ENCODE data around the gene KCTD4. TPM values are rescaled to one million over a fixed set of nuclear protein-coding genes. Genes with fewer than 3 reads are reported as not detected.

The KCTD4 gene
- total and polyA plus RNA-seq, 10 of the 15 experiments (the other 5 are each of a cell fraction or from before 2014, with no cell fraction given) = 0.09 TPM; not detected in 9

DNA sequence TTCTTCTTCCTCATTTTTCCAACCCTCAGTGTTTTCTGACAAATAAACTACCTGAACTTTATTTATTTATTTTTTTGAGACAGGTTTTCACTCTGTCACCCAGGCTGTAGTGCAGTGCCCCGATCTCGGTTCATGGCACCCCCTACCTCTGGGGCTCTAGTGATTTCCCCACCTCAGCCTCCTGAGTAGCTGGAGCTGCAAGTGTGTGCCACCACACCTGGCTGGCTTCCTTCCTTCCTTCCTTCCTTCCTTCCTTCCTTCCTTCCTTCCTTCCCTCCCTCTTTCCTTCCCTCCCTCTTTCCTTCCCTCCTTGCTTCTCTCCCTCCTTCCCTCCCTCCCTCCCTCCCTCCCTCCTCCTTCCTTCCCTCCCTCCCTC is 32.3 kb downstream of the KCTD4 start:
- Histone ChIP-seq H2AFZ (ENCODE audit: control insufficient read depth, low read depth, low read length) (no peak overlapping the region), H3K4me3 (no peak overlapping the region), H3K36me3 (ENCODE audit: control insufficient read depth in 2 of 2, insufficient read depth in 2 of 2, low read length in 1 of 2) (no peaks in the 10 kb centered on the region; a peak in 2 of 4 replicates), H4K20me1 (ENCODE audit: control insufficient read depth, insufficient read depth) (no peaks in the 10 kb centered on the region), H3K27ac (ENCODE audit: control insufficient read depth, insufficient read depth) (no peak overlapping the region), H3K4me1 (ENCODE audit: control insufficient read depth, insufficient read depth, low read length) (no peaks in the 10 kb centered on the region), H3K79me2 (ENCODE audit: control insufficient read depth, insufficient read depth, low read length) (no peaks in the 10 kb centered on the region; the same call in 1 of the 2 replicates), H3K27me3 (replicated peaks in 1 of 2; ENCODE audit: control insufficient read depth in 2 of 2, insufficient read depth in 2 of 2, low read length in 1 of 2) (no peaks in the 10 kb centered on the region), H3K4me2 (ENCODE audit: control insufficient read depth, insufficient read depth) (no peak overlapping the region), H3K9ac (ENCODE audit: control insufficient read depth, insufficient read depth, low read length) (no peak overlapping the region), H3K9me3 (replicated peaks; ENCODE audit: control insufficient read depth, insufficient read depth, low read length) (no peaks in the 10 kb centered on the region)
- ATAC-seq = no peak
- BruUV-seq (replicated peaks) = no TSS peak
- no peak for DNase-seq (ENCODE audit: low read depth, low spot score)
- RAD21 ChIA-PET (ENCODE audit: unreplicated experiment) = no interaction called here
- SMC1A ChIA-PET (ENCODE audit: uncharacterized antibody, unreplicated experiment) = interaction anchor here (1.6 kb wide), 1 partner anchor 36 kb away, joined by 3 read pairs; no protein-coding TSS in a partner anchor
- CTCF ChIA-PET = no interaction called here
- in situ Hi-C loops (cut with MboI) (no loop called here), intact Hi-C loops (cut with micrococcal nuclease; ENCODE audit: unreplicated experiment) (no loop called here)
- FAIRE-seq = no peak
- POLR2A ChIA-PET = no interaction called here
- TF ChIP-seq, protein P1, sequence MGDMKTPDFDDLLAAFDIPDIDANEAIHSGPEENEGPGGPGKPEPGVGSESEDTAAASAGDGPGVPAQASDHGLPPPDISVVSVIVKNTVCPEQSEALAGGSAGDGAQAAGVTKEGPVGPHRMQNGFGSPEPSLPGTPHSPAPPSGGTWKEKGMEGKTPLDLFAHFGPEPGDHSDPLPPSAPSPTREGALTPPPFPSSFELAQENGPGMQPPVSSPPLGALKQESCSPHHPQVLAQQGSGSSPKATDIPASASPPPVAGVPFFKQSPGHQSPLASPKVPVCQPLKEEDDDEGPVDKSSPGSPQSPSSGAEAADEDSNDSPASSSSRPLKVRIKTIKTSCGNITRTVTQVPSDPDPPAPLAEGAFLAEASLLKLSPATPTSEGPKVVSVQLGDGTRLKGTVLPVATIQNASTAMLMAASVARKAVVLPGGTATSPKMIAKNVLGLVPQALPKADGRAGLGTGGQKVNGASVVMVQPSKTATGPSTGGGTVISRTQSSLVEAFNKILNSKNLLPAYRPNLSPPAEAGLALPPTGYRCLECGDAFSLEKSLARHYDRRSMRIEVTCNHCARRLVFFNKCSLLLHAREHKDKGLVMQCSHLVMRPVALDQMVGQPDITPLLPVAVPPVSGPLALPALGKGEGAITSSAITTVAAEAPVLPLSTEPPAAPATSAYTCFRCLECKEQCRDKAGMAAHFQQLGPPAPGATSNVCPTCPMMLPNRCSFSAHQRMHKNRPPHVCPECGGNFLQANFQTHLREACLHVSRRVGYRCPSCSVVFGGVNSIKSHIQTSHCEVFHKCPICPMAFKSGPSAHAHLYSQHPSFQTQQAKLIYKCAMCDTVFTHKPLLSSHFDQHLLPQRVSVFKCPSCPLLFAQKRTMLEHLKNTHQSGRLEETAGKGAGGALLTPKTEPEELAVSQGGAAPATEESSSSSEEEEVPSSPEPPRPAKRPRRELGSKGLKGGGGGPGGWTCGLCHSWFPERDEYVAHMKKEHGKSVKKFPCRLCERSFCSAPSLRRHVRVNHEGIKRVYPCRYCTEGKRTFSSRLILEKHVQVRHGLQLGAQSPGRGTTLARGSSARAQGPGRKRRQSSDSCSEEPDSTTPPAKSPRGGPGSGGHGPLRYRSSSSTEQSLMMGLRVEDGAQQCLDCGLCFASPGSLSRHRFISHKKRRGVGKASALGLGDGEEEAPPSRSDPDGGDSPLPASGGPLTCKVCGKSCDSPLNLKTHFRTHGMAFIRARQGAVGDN (IDR thresholded peaks at IDR 0.05) = no peak
- no peak for TF ChIP-seq ZNF217 (IDR thresholded peaks at IDR 0.05)
- TF ChIP-seq RCOR1 (conservative IDR thresholded peaks at IDR 0.05; ENCODE audit: low read depth, low read length) = no peak
- TF ChIP-seq RUNX3 (IDR thresholded peaks at IDR 0.05; ENCODE audit: low read length) = no peak
- no peak for TF ChIP-seq EGR1 (IDR thresholded peaks at IDR 0.05; ENCODE audit: borderline replicate concordance in 1 of 2, low read depth in 2 of 2, low read length in 2 of 2)
- TF ChIP-seq ZNF384 (IDR thresholded peaks at IDR 0.05; ENCODE audit: borderline replicate concordance, low read depth, low read length) = no peak
- TF ChIP-seq, protein P2, sequence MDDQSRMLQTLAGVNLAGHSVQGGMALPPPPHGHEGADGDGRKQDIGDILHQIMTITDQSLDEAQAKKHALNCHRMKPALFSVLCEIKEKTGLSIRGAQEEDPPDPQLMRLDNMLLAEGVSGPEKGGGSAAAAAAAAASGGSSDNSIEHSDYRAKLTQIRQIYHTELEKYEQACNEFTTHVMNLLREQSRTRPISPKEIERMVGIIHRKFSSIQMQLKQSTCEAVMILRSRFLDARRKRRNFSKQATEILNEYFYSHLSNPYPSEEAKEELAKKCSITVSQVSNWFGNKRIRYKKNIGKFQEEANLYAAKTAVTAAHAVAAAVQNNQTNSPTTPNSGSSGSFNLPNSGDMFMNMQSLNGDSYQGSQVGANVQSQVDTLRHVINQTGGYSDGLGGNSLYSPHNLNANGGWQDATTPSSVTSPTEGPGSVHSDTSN (IDR thresholded peaks at IDR 0.05; ENCODE audit: insufficient replicate concordance, low read depth, low read length) = no peak
- TF ChIP-seq, protein P3, sequence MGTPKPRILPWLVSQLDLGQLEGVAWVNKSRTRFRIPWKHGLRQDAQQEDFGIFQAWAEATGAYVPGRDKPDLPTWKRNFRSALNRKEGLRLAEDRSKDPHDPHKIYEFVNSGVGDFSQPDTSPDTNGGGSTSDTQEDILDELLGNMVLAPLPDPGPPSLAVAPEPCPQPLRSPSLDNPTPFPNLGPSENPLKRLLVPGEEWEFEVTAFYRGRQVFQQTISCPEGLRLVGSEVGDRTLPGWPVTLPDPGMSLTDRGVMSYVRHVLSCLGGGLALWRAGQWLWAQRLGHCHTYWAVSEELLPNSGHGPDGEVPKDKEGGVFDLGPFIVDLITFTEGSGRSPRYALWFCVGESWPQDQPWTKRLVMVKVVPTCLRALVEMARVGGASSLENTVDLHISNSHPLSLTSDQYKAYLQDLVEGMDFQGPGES (IDR thresholded peaks at IDR 0.05) = no peak
- TF ChIP-seq BACH1 (IDR thresholded peaks at IDR 0.05; ENCODE audit: borderline replicate concordance) = no peak
- 100% methylated on average over 2 of the region's 2 CpGs for WGBS (ENCODE audit: insufficient coverage, insufficient replicate concordance, low lambda C conversion rate, missing lambda C conversion rate)

Data from GM12878 (cell line).